Measurements from ENCODE around the gene SLC6A6. TPM values are rescaled to one million over a fixed set of nuclear protein-coding genes. Genes with fewer than 3 reads are reported as not detected.

Gene SLC6A6
- total RNA-seq, 1 donor from 2014 or later, result 24.2 TPM

- Histone ChIP-seq H3K4me3 (ENCODE audit: insufficient read depth, low read depth, low read length) (no peak overlapping the region), H3K27me3 (ENCODE audit: insufficient read depth, low read length) (no peaks in the 10 kb centered on the region), H3K9me3 (ENCODE audit: insufficient read depth, low read depth, low read length) (no peaks in the 10 kb centered on the region), H2AFZ (ENCODE audit: low read depth, low read length) (no peak overlapping the region), H3K4me1 (ENCODE audit: insufficient read depth, low read length) (peaks cover 21% of the 10 kb centered on the region), H3K79me2 (ENCODE audit: insufficient read depth, low read length) (peaks cover 15% of the 10 kb centered on the region), H3K36me3 (ENCODE audit: insufficient read depth, low read length) (peaks cover 2% of the 10 kb centered on the region), H3K9ac (ENCODE audit: low read length) (no peak overlapping the region), H3K27ac (ENCODE audit: low read depth, low read length) (no peak overlapping the region), H3K4me2 (ENCODE audit: low read length) (no peak overlapping the region), H4K20me1 (ENCODE audit: insufficient read depth, low read length) (peaks cover 40% of the 10 kb centered on the region)
- Mint-ChIP-seq H3K9me3 (ENCODE audit: unreplicated experiment) (no peaks in the 10 kb centered on the region), H3K27me3 (ENCODE audit: low read depth, unreplicated experiment) (no peaks in the 10 kb centered on the region), H3K36me3 (ENCODE audit: low read depth, unreplicated experiment) (peaks cover 6% of the 10 kb centered on the region), H3K4me3 (ENCODE audit: unreplicated experiment) (no peak overlapping the region), H3K4me1 (ENCODE audit: low read depth, unreplicated experiment) (peaks cover 26% of the 10 kb centered on the region), H3K27ac (ENCODE audit: unreplicated experiment) (no peak overlapping the region)
- FAIRE-seq, result no peak
- no peak for DNase-seq (ENCODE audit: low read depth)
- TF ChIP-seq CTCF (IDR thresholded peaks at IDR 0.05; ENCODE audit: insufficient read depth, low read depth, low read length) (no peak), EZH2 (IDR thresholded peaks at IDR 0.05; ENCODE audit: insufficient read depth, low read length) (no peak)
These were observed 16.2 kb downstream of the SLC6A6 start for GRCh38 chr3:14418296-14419250.

- Histone ChIP-seq H3K36me3 (ENCODE audit: insufficient read depth, low read length) (no peaks in the 10 kb centered on the region), H3K9me3 (ENCODE audit: insufficient read depth, low read depth, low read length) (no peaks in the 10 kb centered on the region), H3K4me2 (ENCODE audit: low read length) (no peak overlapping the region), H3K4me3 (ENCODE audit: insufficient read depth, low read depth, low read length) (no peak overlapping the region), H3K9ac (ENCODE audit: low read length) (no peak overlapping the region), H3K4me1 (ENCODE audit: insufficient read depth, low read length) (peaks cover 23% of the 10 kb centered on the region), H3K27ac (ENCODE audit: low read depth, low read length) (no peak overlapping the region), H3K27me3 (ENCODE audit: insufficient read depth, low read length) (no peaks in the 10 kb centered on the region), H2AFZ (ENCODE audit: low read depth, low read length) (no peak overlapping the region), H4K20me1 (ENCODE audit: insufficient read depth, low read length) (peaks cover 45% of the 10 kb centered on the region), H3K79me2 (ENCODE audit: insufficient read depth, low read length) (peaks cover 4% of the 10 kb centered on the region)
- no peaks in the 10 kb centered on the region for H3K27me3 Mint-ChIP-seq (ENCODE audit: low read depth, unreplicated experiment)
- H3K27ac Mint-ChIP-seq (ENCODE audit: unreplicated experiment), result no peak overlapping the region
- peaks cover 31% of the 10 kb centered on the region for H3K4me1 Mint-ChIP-seq (ENCODE audit: low read depth, unreplicated experiment)
- FAIRE-seq (no peak), DNase-seq (ENCODE audit: low read depth) (no peak)
- no peak overlapping the region for H3K4me3 Mint-ChIP-seq (ENCODE audit: unreplicated experiment)
- no peak for TF ChIP-seq EZH2 (IDR thresholded peaks at IDR 0.05; ENCODE audit: insufficient read depth, low read length)
- TF ChIP-seq CTCF (IDR thresholded peaks at IDR 0.05; ENCODE audit: insufficient read depth, low read depth, low read length), result no peak
- no peaks in the 10 kb centered on the region for H3K9me3 Mint-ChIP-seq (ENCODE audit: unreplicated experiment)
- peaks cover 4% of the 10 kb centered on the region for H3K36me3 Mint-ChIP-seq (ENCODE audit: low read depth, unreplicated experiment)
These were observed 19.9 kb downstream of the SLC6A6 start for GRCh38 chr3:14422016-14422963.

All from astrocyte (in vitro differentiated cells and primary cell).